GM21367 (cell line): Measurements from ENCODE around the gene ATXN2.

Experiments used
- ATAC-seq: cut with Tn5 transposase; IDR thresholded peaks from one replicate; pipeline ENCODE4 v1.9.1; 2021; ENCODE audit not compliant: unreplicated experiment

ATXN2 gene

GRCh38 chr12:111420494-111420893, 178.6 kb downstream of the ATXN2 start:
- ATAC-seq, result no peak

- no peak for ATAC-seq
Observed at GRCh38 chr12:111419784-111420183, 179.3 kb downstream of the ATXN2 start.

- no peak for ATAC-seq
Observed at GRCh38 chr12:111418594-111418880, 180.6 kb downstream of the ATXN2 start.

GRCh38 chr12:111417784-111418593, 181.1 kb downstream of the ATXN2 start:
- ATAC-seq, result no peak

GRCh38 chr12:111417290-111417689, 181.8 kb downstream of the ATXN2 start:
- ATAC-seq, result no peak

- ATAC-seq, result no peak
Observed at GRCh38 chr12:111414711-111415252, 184.3 kb downstream of the ATXN2 start.

GRCh38 chr12:111413442-111414086, 185.6 kb downstream of the ATXN2 start:
- ATAC-seq, result no peak

GRCh38 chr12:111412830-111413441, 186.2 kb downstream of the ATXN2 start:
- ATAC-seq, result no peak

- ATAC-seq, result no peak
Observed at GRCh38 chr12:111412007-111412829, 186.9 kb downstream of the ATXN2 start.

- ATAC-seq, result no peak
Observed at GRCh38 chr12:111411185-111411764, 187.8 kb downstream of the ATXN2 start.

GRCh38 chr12:111410431-111411184, 188.5 kb downstream of the ATXN2 start:
- ATAC-seq, result no peak

- ATAC-seq, result no peak
Observed at GRCh38 chr12:111409780-111410430, 189.2 kb downstream of the ATXN2 start.

- no peak for ATAC-seq
Observed at GRCh38 chr12:111409403-111409779, 189.7 kb downstream of the ATXN2 start.

- ATAC-seq, result no peak
Observed at GRCh38 chr12:111408686-111409402, 190.3 kb downstream of the ATXN2 start.

GRCh38 chr12:111408116-111408440, 191.0 kb downstream of the ATXN2 start:
- no peak for ATAC-seq

GRCh38 chr12:111407377-111408115, 191.6 kb downstream of the ATXN2 start:
- ATAC-seq, result no peak

GRCh38 chr12:111406474-111407376, 192.4 kb downstream of the ATXN2 start:
- no peak for ATAC-seq
